HG03558 (cell line): ENCODE data around the gene SRPK3.
"Not testable (repeated sequence)": the region's sequence is repeated elsewhere in the genome, so short reads cannot be mapped to it uniquely, and the experiment has no call there.

ENCODE experiments used
- ATAC-seq: cut with Tn5 transposase; IDR thresholded peaks from one replicate; pipeline ENCODE4 v1.9.1; 2021; ENCODE audit warnings: moderate number of reproducible peaks; ENCODE audit not compliant: unreplicated experiment; ENCODE audit errors: extremely low read depth

The SRPK3 gene

GRCh38 chrX:153744210-153745066, 36.4 kb upstream of the SRPK3 start:
- ATAC-seq: no peak

- not testable (repeated sequence) for ATAC-seq
These were observed 35.8 kb upstream of the SRPK3 start for GRCh38 chrX:153745067-153745433.

- ATAC-seq: no peak
These were observed 34.5 kb upstream of the SRPK3 start for GRCh38 chrX:153746359-153746758.

DNA sequence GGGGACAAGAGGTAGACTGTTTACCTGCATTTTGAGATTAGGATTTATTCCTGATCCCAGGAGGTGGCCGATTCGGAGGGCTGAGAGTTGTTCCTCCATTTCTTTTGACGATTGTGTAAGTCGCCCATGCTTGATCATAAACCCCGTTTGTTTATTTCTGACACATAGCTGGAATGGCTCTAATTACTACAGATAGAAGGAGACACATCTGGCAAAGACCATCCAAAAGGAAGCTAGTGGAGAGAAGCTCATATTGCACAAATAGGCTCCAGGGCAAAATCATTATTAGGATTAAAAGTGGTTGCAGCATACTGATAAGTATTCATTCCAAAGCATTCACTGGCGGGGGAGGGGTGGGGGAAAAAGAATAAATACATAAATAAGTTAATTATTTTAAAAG, 33.9 kb upstream of the SRPK3 start:
- ATAC-seq: not testable (repeated sequence)

DNA sequence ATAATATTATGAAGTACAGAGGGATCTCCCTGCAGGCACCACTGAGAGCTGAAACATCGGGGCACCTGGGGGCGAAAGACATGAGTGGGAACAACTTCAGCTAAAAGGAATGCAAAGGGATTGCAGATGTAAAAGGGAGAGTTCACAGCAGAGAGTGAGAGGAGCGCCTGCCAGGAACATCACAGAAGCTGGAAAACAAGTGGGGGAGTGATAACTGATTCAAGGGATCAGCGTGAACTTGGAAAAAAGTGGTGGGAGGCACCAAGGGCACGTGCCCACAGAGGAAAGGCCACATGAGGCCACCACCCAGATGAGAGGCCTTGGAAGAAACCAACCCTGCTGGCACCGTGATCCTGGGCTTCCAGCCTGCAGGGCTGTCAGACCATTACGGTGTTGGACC, 31.8 kb upstream of the SRPK3 start:
- ATAC-seq: not testable (repeated sequence)

DNA sequence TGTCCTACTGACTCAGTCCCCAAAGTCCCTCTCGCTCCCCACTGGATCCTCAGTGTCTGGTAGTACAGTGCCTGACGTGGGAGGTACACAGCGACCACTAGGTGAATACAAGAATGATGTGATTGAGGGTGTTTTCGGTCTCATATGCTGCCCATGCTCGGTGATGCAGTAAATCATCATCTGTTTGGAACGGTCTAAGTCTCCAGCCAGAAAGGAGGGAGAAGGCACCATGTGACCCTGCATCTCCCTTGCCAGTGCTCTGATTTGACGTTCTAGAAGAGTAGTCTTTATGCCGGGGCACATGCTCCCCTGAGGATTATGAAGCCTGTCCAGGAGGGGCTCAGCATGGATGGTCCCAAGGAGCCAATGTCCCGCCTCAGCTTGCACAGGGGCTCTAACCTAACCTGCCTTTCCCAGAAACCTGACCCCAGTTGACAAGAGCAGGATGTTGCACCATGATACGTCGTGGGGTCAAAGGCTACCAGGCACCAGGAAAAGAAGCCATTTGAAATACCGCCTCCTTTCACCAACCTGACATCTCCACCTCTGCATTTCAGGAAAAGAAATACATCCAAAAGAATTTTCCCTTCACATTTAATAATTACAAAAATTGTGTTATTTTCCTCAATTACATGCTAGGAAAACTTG, 30.6 kb upstream of the SRPK3 start:
- no peak for ATAC-seq

DNA sequence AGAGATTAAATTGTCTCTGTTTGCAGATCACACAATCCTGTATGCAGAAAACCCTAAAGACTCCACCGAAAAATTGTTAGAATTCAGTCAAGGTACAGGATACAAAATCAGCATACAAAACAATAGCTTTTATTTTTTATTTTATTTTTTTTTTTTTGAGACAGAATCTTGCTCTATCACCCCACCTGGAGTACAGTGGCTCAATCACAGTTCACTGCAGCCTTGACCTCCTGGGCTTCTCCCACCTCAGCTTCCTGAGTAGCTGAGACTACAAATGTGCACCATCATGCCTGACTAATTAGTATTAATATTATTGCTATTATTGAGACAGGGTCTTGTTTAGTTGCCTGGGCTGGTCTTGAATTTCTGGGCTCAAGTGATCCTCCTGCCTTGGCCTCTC, 25.7 kb upstream of the SRPK3 start:
- ATAC-seq: no peak

DNA sequence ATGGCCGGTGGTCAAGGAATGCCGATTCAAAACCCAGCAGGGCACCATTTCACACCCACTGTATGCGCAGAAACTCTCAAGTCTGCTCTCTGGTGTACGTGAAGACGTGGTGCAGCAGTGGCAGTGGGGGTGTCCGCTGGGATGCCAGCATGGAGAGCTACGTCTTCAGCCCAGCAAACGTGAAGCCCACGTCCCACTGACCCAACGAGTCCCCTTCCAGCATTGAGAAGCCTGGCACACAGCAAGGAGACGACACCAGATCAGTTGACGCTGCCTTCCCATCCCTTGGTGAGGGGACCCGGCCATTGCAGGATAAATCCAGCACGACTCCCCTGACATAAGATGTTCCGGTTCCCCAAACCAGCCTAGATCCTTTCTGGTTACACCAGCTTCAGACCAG, 19.0 kb upstream of the SRPK3 start:
- ATAC-seq: no peak

- ATAC-seq: no peak
These were observed 18.1 kb upstream of the SRPK3 start for GRCh38 chrX:153762626-153763173.

GRCh38 chrX:153763298-153763932, 17.4 kb upstream of the SRPK3 start:
- ATAC-seq: no peak

DNA sequence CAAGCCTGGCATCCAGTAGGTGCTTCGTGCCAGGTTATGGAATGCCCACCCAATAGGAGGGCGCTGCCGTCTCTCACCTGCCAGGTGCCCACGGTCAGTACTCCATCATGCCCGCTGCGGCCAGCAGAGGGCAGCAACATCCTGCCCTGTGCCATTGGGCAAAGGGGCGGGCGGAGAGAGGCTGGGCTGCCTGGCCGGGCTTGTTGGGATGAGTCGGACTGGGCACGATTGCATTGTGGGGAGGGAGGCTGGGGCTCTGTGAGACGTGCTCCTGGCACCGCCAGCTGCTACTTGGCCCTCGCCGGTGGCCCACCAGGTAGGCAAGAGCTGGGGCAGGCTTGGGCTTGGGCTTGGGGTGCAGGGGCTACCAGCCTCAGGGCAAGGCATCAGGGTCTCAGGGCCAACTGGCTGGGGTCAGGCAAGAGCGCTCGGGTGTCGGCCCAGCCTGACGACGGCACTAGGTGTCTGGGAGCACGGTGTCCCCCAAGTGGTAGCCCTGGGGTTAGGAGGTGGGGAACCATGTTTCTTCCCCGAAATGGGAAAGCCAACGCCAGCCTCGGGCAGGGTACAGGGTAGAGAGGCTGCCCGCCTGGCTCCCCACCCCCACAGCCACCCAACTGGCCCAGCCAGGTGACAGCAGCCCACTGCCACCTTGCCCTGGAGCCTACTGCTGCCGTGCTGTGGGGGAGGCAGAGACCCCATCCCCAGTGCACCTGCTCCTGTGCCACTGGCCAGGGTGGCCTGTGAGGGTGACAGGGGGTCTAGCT, 16.7 kb upstream of the SRPK3 start, which contains the start of gene PLXNB3:
Gene PLXNB3 (plus strand): TSS at position 261 of the 767 bp plus-strand sequence. CDS start 1,287 bp downstream, outside the sequence.
- no peak for ATAC-seq

DNA sequence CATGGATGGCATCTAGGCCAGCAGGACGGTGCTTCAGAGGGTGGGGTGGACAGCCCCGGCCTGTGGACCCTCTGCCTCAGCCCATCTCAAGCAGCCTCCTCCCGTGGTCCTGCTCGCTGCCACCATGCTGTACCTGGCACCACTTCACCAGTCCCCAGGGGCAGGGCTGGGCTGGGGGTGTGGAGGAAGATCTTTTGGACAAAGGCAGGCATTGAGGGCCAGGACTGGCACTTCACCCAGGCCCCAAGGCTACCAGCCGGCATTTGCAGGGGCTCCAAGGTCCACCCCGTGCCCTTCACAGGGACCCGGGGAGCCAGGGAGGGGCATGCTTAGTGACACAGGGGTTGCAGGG, 16.1 kb upstream of the SRPK3 start:
- ATAC-seq: no peak

DNA sequence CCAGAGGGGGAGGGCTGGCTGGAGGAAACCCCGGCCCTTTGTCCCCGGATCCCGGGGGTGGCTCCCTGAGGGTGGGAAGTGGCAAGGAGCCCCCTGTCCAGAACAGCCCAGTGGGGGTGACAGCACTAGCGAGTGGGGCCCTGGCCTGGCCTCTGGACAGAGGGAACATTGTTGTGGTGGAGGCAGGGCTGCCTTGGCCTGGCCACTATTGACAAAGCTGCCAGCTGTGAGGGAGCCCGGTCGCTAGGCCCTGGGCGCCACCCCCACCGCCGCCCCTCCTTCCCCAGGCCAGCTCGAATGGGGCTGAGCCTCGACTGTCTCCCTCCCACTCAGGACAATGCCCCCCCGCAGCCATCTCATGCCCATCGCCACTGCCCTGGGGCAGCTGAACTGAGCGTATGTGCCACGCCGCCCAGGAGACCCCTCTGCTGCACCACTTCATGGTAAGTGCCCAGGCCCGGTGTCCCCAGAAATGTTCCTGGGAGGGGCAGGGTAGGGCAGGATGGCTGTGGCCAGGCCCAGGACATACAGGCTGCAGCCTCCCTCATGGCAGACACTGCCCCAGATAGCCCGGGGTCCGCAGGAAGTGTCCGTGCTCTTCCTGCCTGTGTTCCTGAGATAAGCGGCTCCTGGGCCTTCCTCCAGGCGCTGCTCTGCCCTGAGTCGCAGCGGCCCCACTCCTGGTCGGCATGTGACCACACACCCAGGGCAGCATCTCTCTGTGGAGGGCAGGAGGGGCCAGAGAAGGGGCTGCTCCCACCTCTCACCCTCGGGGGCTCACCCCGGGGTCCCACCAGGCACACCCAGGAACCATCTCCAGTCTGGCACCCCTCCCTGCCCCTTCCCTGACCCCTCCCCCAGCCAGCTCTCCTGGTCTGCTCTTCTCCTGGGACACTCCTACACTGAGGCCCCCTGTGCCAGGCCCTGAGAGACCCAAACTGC, 15.4 kb upstream of the SRPK3 start:
- ATAC-seq: no peak

GRCh38 chrX:153766098-153766817, 14.6 kb upstream of the SRPK3 start:
- no peak for ATAC-seq

- ATAC-seq: no peak
These were observed 13.8 kb upstream of the SRPK3 start for GRCh38 chrX:153766871-153767673.

DNA sequence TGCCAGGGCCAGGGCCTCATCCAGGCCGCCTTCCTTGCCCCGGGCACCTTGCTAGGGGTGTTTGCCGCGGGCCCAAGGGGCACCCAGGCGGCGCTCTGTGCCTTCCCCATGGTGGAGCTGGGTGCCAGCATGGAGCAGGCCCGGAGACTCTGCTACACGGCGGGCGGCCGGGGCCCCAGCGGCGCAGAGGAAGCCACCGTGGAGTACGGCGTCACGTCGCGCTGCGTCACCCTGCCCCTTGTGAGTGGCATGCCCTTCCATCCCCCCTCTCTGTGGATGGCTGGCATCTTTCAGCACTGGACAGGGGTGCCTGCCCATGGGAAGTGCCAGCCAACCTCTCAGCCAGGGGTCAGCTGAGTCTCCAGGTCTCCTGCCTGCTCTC, 13.2 kb upstream of the SRPK3 start:
- ATAC-seq: no peak

GRCh38 chrX:153768311-153769157, 12.3 kb upstream of the SRPK3 start:
- ATAC-seq: no peak
